ENCODE results near the gene DOCK2.

The DOCK2 gene

DNA sequence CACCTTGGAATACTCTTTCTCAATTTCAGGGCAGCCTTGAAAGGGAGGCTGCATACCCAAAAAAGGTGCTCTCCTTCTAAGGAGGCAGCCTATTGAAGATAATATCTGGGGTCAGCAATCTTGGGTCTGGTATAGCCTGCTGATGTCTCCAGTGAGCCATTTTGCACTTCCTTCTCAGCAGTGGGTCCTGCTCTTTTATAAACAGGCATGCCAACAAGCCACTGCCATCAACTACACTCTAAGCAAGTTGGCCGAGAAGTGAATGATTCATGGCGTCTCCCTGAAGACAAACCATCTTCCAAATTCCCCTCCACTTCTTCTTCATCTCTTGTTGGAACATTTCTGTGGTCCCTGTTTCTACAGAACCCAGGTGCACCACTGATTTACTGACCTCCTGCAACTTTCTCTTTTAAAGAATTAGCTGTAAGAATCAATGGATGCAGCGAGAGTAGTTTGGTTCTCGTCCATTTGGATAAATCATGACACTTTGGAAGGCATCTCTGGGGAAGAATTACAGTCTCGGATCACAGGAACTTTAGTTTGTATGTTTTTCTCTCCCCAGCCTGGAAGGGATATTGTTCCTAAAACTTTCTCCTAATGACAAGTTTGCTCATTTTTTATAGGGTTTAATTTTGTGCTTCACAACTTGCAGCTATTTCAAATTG is 234.9 kb downstream of the DOCK2 start:
- no peak for DNase-seq

DNA sequence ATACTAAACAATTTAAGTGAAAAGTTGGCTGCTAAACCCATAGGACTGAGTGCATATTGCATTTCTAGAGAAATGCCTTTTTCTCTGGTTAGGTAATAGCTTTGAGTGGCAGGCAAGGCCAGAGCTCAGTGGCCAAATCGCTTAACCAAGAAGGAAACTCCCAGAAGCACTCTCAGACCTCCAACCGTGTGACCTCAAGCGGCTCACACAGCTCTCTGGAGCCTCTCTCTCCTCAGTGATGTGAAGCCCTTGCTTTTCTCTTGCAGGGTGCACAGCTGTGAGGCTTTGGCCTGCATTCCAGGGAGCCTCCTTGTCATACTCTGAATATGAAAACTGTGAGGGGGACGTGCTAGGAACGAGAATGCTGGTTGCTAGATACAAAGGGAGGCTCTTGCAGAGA is 236.6 kb downstream of the DOCK2 start:
- DNase-seq, result peak; percentile 33

DNA sequence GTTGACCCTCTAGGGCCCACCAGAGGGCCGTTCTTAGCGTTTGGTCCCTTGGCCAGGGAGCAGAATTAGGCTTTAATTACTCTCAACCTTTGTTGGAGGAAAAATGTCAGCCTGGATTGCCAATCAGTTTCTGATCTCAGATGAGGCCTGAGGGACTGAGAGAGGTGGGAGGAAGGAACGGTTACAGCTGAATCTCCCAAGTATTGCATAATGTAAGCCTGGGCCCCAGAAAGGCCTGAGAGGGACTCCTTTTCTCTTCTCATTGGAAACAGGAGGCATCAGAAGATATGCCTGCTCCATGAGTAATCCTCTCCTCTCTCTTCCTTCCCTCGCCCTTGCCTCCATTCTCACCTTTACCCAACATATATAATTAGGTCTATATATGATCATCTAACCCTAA is 237.5 kb downstream of the DOCK2 start:
- DNase-seq, result no peak

DNA sequence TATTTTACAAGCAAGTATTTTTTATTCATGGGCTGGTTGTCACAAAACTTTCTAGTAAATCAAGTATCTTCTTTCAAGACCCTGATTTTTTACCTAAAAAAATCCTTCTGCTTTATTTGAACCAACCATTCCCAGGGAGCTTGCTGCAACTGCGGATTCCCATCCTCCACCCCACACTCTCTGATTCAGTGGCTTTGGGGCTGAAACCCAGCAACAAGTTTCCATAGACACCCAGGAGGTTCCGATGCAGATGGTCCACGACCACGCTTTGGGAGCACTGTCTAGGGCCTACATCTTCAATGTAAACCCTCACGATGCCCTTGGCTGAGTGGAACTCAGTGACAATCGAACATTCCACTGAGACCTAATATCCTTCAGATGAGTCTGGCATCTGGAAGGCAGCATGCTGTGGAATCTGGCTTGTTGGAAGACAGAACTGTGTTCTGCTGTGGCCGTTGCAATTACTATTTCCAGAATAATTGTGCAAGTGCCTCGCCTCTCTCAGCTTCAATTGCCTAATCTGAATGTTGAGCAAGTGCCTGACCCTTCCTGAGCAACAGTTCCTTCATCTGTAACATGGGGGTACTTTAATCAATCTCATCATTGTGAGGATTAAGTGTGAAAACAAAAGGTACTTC is 238.1 kb downstream of the DOCK2 start:
- DNase-seq, result no peak

DNA sequence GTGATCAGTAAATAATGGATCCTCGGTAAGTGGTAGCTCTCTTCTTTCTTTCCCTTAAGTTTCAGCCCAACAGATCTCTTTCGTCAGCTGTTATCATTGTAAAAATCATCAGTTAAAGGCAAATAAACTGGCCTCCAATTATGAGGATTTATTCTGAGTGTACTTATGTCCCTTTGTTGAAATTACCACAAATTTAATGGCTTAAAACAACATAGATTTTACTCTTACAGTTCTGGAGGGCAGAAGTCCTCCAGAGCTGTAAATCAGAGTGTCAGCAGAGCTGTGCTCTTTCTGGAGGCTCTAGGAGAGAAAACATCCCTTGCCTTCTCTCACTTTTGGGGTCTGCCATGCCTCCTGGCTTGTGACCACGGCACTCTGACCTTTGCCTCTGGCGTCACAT is 238.7 kb downstream of the DOCK2 start:
- DNase-seq, result no peak

DNA sequence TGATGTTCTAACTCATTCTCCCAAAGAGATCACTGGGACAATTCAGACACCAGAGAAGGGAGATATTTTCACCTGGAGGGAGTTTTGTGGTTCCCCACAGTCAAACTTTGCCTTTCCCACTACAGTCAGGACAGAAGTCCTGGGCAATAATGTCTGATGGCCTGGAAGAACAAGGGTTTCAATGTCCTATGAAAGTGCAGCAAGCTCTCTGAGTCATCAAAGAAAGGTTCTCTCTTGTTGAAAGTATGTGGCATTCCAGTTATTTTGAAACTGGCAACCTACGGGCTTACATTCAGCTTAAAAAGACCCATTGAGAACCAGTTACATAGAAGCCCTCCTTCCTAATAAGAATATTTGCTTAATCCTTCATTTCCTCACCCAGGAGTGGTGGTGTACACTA is 239.3 kb downstream of the DOCK2 start:
- DNase-seq, result peak; percentile 19

DNA sequence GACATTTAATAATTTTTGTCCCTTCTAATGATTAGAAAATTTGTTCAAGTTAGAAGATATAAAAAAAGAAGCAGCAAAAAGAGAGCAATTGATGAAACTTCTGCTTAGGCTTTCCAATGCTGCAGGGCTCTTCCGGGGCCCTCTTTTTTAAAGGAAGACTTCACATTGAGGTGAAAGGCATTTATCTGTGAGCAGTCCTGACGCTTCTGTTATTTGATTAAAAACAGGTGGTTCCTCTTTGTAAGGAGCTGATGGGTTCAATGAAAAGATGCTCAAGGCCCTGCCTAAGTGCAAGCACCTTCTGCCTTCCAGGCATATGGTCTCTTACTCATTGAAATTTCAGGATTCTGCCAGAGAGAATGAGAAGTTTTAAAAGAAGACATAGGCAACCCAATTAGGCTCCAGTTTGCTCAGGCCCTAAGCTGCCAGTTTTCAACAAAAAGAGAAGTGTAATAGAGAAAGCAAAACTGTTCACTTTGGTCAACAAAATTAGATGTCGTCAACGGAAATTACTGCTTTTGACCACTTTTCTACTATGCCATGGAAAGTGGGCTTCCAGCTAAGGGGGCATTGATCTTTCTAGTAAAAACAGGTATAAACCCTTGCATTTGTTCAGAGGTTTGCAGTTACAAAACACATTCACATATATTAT is 243.1 kb downstream of the DOCK2 start:
- no peak for DNase-seq

DNA sequence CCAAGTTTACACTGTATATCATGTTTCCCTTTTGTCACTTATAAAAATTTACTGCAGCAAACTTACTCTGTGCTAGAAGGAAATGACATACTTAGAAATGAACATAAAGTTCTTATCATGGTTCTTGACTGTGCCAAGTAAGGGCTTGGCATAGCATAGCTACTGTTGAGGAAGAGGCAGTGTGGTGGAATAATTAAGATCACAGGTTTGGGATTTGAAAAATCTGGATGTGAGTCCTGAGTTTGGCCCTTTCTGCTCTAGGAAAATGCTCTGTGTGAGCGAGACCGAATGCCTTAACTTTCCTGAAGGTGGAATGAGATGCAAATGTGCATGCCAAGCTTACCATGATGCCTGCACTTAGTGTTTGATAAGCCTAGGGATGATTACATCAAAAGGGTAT is 243.7 kb downstream of the DOCK2 start:
- no peak for DNase-seq

DNA sequence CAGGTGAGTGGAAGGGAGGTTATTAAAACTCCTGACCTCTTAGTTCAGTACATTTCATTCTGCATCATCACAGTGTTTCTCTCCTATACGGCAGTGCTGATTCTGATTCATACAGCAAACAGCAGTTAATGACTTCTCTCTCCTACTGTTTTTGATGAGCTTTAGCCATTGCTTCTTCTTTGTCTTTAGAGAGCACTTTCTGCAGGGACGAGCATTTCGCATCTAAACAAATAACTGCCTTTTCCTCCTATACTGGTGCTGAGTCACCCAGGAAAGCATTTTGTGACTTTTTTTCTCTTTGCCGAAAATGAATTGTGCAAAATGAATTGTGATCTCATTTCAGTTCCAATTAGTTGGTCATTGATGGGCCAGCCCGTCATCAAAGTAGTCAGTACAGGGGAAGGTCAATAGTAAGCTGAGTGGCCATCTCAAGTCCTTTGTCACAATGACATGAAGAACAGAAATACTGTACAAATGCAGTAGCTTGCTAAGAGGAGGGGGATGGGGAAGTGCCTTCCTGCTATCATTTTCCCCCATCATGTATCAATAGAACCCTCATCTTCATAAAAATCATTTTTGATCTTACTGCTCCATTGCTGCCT is 244.7 kb downstream of the DOCK2 start:
- no peak for DNase-seq

DNA sequence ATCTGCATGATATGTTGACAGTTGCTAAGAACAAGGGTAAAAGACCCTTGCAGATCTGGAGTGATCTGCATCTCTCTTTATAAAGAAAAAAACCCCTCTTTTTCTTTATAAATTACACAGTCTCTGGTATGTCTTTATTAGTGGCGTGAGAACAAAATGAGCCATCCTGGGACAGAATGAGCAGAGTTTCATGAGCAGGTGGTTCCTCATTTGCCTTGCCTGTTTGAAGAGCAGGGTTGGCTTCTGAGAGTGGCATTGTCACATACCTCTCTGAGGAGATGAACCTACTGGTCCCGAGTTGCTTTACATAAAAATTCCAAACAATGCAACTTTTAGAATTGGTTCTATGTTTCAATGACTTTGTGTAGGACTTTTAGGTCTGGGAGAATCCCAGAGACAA is 249.0 kb downstream of the DOCK2 start:
- DNase-seq, result no peak

DNA sequence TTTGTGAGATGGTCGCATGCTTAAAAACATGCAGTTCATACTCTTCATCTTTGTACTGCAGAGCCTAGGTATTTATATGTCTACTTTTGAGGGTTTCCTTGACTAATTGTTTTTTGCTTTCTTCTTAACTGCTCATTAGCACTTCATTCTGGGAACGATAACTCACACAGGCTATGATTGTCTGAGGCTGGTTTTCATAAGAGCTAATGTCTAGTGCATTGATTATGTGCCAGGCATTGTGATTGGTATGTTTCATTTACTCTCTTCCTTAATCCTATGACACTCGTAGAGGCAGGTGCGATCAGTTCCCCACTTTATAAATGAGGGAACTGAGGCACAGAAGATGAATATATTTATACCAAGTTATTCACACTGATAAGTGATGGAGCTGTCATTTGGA is 249.6 kb downstream of the DOCK2 start:
- no peak for DNase-seq

DNA sequence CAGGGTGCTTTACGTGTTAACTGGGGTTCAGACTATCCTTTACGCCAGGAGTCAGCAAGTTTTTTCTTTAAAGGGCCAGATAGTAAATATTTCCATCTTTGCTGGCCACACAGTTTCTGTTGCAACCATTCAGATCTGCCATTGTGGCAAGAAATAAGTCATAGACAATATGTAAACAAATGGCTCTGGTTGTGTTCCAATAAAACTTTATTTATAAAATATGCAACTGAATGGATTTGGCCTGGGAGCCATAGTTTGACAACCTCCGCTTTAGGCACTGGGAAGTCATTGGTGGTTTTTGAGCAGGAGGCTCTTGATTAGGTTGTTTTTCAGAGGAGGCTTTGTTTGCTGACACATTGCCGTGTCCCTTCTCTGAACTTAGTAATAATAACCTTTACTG is 252.5 kb downstream of the DOCK2 start:
- DNase-seq, result no peak

DNA sequence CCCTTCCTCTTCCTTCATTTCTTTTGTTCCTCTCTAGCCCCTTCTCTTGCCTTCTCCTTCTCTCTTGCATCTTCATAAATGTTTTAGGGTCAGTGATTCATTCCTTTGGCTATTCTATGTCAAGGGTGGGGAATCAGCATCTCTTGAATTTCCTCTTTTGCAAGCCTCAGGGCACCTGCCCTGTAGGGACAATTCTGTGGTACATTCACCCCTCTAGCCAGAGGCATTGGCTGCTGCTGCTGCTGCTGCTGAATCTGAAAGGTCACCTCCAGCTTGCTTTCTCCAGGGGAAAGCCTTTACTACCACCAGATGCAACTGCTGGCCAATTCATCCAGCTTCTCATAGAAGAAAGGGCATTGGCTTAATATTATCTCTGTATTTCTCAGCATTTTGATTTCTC is 255.9 kb downstream of the DOCK2 start:
- no peak for DNase-seq

DNA sequence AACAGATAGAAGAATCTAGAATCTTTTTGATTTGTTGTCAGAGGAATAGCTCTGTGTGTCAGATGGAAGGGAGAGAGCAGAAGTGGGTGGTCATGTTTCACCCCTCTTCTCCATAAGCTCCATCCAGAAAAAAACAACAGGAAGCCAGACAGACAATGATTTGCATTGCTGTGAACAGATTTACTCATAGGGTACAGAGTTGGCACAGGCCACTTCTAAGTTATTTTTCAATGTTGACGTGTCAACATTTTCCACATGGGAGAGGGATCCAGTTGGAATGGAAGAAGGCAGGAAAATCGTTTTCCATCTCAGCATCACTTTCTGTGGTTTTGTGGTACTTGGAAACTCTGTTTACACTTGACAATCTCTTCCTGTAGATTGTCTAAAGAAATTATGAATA is 256.5 kb downstream of the DOCK2 start:
- DNase-seq, result peak; percentile 76

DNA sequence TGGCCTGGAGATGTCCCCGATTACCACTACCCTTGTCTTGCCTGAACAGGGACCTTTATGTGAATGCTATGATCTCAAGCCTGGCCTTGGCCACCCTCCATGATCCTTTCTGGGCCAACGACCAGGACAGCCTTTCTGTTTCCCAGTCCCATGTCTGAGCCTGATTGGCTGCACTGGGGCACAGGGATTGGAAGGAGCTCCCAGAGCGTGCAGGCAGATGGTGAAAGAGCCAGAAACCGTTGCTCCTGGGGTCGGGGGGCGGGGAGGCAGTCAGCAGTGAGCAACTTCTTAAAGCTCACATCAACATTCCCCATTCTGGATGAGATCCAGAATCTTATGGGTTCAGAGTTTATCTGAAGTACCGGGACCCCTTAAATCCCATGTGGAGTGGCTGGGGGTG is 258.9 kb downstream of the DOCK2 start:
- no peak for DNase-seq

DNA sequence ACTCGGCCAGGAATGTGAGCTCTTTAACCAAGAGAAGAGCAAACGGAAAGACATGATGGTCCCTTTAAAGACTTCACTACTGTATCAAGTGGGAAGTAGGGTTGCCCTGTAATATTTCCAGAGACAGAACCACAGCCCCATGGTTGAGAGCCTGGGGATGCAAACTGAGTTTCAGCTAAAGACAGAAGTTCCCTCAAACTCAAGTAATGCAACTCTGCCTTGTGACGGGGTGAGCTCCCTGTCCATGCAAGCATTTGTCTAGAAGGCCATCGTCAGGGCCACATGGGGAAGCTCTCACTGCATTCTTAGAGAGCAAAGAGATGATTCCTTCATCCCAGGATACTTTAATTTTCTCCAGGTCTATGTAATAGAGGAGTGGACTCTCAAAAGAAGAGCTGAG is 260.4 kb downstream of the DOCK2 start:
- no peak for DNase-seq

DNA sequence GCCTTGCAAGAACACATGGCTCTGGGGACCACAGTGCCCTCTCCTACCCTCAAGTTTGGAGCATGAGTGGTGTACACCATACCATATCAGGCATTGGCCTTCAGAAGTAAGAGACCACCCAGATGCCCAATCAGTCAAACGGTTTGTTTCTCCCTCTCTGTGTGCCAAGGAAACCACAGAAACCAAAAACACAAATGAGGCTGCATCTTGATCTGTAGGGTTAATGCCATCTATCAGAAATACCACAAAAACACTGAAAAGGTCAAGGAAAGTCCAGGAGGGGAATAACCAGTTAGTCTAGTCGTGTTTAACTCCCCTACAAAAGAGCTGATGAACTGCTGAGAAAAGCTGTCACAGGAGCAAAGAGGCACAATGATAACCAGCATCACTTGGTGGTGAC is 264.8 kb downstream of the DOCK2 start:
- no peak for DNase-seq

DNA sequence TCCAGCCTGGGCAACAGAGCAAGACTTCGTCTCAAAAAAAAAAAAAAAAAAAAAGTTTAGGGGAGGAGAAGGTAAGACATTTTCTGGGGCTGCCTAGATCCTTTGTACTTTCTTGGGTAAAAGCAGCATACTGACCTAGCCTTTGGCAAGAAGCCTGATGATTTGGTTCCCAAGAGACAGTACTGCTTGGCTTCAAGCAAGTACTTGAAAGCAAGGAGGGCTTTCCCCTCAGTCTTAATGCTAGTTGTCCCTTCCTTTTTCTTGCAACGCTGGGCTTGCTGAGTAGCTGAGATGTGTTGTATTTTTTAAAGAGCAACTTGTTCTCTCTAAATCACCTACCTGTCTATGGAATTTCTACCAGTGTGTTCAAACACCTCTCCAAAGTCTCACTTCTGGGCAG is 267.0 kb downstream of the DOCK2 start:
- DNase-seq, result peak; percentile 58

DNA sequence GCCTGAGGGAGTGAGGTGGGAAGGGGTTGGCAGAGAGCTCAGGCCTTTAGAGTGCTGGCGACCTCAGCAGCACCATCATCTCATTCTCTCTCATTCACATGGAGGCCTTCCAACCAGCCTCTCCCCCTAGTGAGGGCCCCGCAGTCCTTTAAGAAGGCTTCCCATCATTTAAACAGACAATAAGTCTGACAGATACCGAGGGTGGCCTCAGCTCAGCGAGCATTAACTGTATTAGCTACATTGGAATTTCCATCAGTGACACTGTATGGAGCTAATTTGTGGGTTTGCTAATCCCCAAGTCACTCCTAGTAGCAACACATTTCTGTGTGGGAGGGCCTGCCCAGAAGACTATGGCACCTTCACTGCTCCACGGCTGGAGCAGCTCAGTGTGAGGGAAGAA is 267.4 kb downstream of the DOCK2 start:
- DNase-seq, result no peak

DNA sequence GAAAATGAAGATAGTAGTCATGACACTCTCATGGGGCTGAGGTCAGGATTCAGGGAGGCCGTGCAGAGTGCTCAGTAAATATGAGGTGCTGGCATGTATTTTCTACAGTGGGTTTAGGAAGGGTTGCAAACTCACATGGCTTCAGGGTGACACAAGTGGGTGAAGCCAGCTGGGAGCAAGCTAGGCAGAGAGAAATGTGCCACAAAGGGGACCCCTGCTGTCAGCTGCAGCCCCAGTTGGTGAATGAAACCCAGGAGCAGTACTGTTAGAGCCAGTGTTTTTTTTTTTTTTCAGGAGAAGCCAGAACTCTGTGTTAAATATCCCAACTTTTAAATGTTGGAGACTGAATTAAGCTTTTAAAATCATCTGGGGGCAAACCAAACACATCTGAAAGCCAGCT is 267.9 kb downstream of the DOCK2 start:
- no peak for DNase-seq

DNA sequence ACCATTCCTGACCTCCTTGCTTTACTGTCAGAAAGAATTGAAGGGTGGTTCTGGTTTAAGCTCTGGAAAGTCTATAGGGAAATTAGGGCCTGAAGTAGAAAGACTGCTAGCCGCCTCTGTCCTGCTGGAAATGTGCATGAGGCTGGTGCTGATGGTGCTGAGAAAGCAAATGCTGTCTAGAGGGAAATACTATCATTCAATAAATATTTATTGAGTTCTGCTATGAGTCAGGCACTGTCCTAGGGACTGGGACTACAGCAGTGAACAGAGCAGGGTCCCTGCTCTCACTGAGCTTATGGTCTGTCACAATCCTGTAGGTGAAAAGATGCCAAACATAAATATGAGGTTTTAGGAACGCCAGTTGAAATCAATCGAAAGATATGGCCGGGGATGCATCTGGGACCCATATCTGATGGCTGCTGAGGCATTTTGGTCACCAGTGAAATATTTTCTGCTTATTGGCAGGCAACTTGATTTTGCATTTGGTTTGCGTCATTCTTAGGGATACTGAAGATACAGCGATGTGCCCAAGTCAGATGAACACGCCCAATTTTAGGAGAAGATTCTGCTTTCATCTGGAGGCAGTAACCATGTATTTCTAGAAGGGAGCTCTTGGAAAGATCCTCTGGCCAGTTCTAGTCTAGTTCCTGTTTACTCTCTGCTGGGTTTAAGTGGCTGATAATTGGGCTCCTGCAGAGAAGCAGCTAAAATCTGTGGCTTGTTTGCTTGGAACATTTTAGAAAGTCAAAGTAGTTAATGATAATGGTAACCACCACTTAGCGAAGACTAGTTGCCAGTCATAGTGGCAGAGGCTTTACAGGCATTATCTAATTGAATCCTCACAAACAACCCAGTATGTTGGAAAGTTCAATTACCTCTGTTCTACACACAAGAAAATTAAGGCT is 269.9 kb downstream of the DOCK2 start:
- DNase-seq, result no peak

DNA sequence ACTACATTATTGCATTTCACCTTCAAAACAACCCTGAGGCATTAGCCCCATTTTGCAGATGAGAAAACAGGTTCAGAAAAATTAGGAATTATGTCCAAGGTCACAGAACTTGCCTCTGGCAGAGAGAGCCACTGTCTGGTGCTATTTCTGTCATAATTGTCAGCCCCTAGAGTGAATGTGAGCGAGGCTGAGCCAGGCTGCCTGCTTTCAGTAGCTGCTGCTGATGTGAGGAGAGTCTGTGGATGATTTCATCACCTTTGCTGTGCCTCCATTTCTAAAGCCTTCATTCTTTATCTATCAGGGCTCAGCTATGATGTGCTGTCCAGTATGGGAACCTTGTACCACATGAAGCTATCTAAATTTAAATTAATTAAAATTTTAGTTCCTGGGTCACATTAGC is 271.8 kb downstream of the DOCK2 start:
- no peak for DNase-seq

DNA sequence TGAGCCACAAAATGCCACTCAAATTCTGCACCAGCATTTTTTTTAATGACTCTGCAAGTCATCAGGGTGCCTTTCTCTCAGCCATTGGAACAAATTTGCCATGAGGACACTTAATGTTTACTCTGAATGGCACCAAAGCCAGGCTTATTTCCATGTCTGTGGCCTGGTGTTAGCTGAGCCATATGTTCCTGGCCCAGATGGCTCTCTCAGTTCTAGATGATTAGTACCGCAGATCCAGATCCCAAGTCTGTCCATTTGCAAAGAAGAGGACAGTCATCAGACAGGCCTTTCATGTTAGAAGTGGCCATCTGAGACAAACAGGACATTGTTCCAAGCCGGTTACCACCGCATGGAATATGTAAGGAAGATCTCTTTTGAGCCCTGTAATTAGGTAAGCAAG is 272.9 kb downstream of the DOCK2 start:
- DNase-seq, result no peak
